ENCODE results near the gene HOXD10. TPM values are rescaled to one million over a fixed set of nuclear protein-coding genes. Genes with fewer than 3 reads are reported as not detected.

The HOXD10 gene
- total RNA-seq, 2 experiments from 2014 or later, result not detected

- CTCF ChIA-PET, result interaction anchor here (0.6 to 3.6 kb wide), 21 partner anchors 8 to 1008 kb away, joined by 3 to 24 read pairs (median 4); partner anchors contain the start of gene HOXD8
- POLR2A ChIA-PET, result no interaction called here
These were observed 23.3 kb downstream of the HOXD10 start for GRCh38 chr2:176139661-176140512.

DNA sequence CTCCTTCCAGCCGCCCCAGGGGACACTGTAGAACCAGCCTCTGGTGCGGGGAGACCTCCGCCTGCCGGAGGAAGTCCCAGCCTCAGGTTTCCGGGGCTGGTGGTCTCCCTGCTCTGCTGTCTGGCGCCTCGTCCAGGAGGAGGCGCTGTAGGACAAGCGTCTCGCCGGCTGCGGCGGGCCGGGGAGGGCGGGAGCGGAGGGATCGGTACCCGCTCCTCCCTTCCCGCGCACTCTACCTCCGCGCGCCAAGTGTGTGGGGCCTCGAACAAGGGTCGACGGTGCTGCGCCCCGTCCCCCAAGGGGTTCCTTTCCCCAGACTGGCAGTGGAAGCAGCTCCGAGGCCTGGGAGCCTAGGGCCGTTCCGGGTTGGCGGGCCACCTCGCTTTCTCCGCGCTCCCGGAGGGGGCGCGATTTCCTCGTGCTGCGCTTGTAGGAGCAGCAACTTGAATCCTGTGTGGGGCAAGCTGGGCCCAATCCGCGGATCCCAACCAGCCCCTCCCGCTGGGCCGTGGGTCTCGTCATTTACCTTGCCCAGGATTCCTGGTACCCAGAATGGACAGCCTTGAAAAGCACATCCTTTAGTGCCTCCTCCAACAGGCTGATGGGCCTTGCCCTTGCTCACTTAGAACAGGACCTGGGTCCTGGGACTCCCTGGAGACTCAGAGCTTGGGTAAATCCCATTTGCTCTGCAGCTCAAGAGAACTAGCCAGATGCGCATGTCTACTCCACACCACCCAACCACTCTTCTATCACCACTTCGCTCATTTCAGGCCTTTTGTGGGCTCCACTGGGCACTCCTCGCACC is 24.1 kb downstream of the HOXD10 start:
- POLR2A ChIA-PET, result no interaction called here

DNA sequence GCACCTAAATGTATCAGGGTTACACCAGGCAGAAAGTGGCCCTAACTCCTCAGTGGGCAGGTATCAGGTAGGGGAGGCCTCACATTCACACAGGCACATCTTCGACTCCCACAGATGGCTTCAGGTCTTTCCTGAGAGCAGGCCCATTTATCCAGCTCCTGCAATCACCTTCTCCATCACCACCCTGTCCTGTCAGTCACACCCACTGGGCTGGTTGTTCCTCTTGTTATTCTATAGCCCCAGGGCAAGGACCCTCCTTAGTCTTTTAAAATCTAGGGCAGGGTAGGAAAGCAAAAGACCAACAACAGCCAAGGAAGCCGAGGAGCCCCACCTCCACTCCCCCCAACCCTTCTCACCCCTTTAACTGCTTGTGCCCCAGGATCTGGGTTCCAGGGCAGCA is 25.7 kb downstream of the HOXD10 start:
- POLR2A ChIA-PET, result no interaction called here
- CTCF ChIA-PET, result interaction anchor here (1.3 kb wide), 1 partner anchor 15 kb away, joined by 3 read pairs; no protein-coding TSS in a partner anchor

More for the DNA sequence above, 24.1 kb downstream of the HOXD10 start:
- CTCF ChIA-PET, result interaction anchor here (0.6 to 3.6 kb wide), 22 partner anchors 9 to 1007 kb away, joined by 3 to 24 read pairs (median 4); partner anchors contain the start of gene HOXD8

- CTCF ChIA-PET, result interaction anchor here (1.6 kb wide), 1 partner anchor 18 kb away, joined by 4 read pairs; no protein-coding TSS in a partner anchor
- POLR2A ChIA-PET, result no interaction called here
These were observed 28.7 kb downstream of the HOXD10 start for GRCh38 chr2:176145085-176145969.

- ChIA-PET POLR2A (no interaction called here), CTCF (interaction anchor here (1.6 kb wide), 1 partner anchor 19 kb away, joined by 4 read pairs; no protein-coding TSS in a partner anchor)
These were observed 29.5 kb downstream of the HOXD10 start for GRCh38 chr2:176146101-176146500.

- POLR2A ChIA-PET, result no interaction called here
- CTCF ChIA-PET, result no interaction called here
These were observed 30.1 kb downstream of the HOXD10 start for GRCh38 chr2:176146645-176147044.

DNA sequence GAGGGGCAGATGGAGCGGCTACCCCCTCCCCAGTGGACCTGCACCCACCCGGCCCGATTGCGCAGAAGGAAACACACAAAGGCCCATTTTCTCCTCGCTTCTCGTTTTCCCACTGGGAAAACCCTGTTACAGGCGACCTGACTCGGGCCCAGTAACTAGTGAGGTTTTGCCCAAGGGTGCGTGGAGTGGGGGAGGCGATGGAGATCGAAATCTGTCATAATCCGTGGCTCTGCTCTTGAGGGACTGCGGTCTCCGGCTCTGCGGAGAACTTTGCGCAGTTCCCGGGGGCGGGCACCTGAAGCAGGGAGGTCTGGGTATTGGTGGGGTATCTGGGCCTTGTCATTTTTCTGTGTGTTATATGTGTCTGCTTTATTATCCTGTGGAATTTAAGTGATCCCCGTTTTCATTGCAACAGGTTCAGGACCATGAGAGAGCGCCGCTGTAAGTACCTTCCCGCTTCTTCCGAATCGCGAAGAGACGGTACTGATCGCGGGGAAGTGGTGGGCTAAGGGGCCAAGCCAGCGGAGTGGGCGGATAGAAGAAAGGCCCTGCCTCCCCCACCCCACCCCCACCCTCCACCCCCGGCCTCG is 30.7 kb downstream of the HOXD10 start:
- POLR2A ChIA-PET, result no interaction called here
- CTCF ChIA-PET, result interaction anchor here (0.8 kb wide), 1 partner anchor 491 kb away, joined by 3 read pairs; no protein-coding TSS in a partner anchor

DNA sequence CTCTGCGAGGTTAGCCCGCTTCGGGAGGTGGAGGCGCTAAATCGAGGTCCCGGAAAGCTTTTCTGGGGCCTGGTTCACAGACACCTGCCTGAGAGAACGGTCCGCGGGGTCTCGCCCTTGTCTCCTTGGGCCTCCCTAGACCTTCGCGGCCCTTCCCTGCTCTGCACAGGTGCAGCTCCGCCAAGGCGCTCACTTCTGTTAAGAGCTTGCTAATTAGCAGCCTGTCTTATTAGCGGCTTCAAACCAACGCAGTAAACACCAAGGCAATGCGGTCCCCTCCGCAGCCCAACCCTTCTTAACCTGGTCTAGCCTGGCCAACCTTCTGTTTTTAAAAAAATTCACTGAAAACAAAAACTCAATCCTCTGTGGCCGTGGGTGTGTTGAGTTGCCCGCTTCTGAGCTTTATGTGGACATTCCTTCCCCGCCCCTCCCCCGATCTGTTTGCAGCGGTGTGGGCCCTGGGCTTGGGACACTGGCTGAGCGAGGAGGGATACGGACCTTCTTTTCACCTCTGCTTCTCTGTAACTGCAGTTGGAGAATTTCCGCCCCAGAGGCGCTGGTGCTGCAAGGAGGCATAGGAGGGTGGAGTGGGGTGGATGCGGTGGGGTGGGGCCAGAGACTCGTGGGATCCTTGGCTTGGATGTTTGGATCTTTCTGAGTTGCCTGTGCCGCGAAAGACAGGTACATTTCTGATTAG is 31.4 kb downstream of the HOXD10 start:
- ChIA-PET POLR2A (interaction anchor here (0.6 kb wide), 1 partner anchor 197 kb away, joined by 4 read pairs; no protein-coding TSS in a partner anchor), CTCF (interaction anchor here (0.8 kb wide), 1 partner anchor 491 kb away, joined by 3 read pairs; no protein-coding TSS in a partner anchor)

DNA sequence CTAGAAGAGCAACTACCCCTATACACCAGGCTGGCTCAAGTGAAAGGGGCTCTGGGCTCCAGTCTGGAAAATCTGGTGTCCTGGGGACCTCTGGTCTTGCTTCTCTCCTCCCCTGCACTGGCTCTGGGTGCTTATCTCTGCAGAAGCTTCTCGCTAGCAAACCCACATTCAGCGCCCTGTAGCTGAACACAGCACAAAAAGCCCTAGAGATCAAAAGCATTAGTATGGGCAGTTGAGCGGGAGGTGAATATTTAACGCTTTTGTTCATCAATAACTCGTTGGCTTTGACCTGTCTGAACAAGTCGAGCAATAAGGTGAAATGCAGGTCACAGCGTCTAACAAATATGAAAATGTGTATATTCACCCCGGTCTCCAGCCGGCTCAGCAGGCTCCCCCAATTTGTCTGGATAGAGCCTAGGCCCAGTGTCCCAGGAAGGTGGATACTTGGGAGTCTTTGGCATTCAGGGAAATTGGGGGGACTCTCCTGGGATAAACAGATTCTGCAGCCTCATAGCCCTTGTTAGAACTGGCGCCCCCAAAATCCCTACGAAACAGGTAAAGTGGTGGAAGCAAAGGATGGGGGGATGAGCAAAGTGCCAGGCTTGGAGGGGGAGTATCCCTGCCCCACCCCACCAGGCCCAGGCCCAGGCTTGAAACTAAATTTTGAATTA is 32.3 kb downstream of the HOXD10 start:
- POLR2A ChIA-PET, result no interaction called here
- CTCF ChIA-PET, result no interaction called here

DNA sequence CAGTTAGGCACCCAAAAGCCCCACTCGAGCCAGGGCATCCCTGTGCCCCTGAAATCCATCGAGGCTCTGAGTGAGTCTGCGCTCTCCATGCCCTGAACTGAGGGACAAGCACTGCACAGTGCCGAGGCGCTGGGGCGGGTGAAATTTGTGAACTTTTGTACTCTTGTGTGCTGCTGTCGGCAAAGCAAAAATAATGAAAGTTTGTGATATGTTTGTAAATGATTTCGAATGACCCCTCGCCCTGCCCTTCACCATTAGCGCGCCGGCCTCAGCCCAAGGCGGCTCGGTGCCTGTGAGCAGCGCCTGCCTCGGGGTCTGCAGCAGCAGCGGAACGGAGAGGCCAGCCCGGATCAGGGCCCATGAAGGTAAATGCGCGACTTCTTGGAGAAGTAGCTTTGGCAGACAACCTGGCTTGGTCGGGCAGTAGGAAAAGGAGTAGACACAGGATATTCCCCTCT is 32.9 kb downstream of the HOXD10 start:
- CTCF ChIA-PET, result no interaction called here

DNA sequence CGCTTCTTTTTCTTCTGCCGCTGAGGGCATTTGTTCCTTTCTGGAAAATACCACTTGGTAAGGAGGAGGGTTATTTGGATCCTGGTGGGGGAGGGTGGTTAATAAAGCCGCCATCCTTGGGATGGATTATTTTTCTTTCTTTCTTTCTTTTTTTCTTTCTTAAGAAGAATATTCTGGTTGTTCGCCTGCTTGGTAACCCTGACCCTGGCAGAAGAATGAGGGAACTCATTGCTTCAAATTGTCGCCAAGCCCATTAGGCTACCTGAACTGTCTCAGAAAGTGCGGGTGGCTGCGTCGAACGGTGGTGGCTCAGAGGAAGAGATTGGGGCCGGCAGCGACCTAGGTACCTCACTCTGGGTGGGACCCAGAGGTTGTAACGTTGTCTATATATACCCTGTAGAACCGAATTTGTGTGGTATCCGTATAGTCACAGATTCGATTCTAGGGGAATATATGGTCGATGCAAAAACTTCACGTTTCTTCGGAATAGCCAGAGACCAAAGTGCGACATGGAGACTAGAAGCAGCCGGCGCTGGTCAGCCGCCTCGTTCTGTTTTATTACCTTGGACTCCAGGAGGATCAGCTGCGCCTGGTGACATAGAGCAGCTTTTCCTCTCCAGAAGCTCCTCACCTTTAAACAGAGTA is 33.5 kb downstream of the HOXD10 start:
- CTCF ChIA-PET, result no interaction called here
- POLR2A ChIA-PET, result no interaction called here

More for the DNA sequence above, 32.9 kb downstream of the HOXD10 start:
- POLR2A ChIA-PET, result no interaction called here

DNA sequence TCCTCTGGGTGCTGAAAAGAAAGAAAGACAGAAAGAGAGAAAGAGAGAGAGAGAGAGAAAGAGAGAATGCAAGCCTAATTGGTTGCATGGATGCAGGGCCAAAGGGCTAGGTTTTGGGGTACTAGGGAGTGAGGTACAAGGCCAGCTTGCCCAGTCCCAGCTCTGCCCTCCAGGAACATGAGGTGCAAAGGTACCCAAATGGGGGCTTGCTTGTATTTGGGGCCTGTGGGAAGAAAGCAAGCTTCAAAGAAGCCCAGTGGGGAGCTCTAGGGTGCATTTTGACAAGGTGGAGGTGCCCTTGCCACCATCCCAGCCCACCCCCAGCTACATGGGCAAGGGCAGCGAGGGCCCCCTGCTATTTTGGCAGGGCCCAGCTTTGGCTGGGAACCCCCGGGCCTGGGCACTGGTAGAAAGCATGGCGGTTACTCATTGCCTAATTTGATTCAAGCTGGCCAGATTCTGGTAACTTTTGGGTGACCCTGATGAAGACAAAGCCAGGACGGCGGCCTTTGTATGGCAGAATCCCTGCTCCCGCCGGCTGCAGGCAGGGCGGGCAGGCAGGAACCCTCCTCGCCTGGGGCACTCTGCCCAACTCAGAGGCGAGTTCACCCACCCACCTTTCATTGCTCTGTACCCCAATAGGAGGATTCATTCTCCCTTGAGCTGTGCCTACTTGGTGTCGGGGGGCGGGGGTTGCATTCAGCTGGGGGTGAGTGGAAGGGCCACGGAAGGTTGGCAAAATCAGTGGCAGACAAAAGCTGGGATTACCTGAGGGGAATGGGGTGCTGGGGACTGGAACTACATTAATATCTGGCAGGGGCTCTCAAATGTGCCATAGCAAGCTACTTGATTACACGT is 34.2 kb downstream of the HOXD10 start:
- CTCF ChIA-PET, result interaction anchor here (0.5 kb wide), 1 partner anchor 56 kb away, joined by 3 read pairs; no protein-coding TSS in a partner anchor
- POLR2A ChIA-PET, result no interaction called here

GRCh38 chr2:176151442-176152287 is 35.1 kb downstream of the HOXD10 start, which contains the start of gene HOXD4:
Gene HOXD4, plus strand, starts transcription at chr2:176151550. Its CDS starts 84 bp downstream, at chr2:176151634.
- ChIA-PET POLR2A (no interaction called here), CTCF (interaction anchor here (0.5 kb wide), 1 partner anchor 57 kb away, joined by 3 read pairs; no protein-coding TSS in a partner anchor)

GRCh38 chr2:176152350-176153181 is 36.0 kb downstream of the HOXD10 start:
- POLR2A ChIA-PET, result no interaction called here
- CTCF ChIA-PET, result interaction anchor here (0.8 to 1.2 kb wide), 3 partner anchors 9 to 25 kb away, joined by 3 to 4 read pairs (median 3); no protein-coding TSS in a partner anchor
